Mucosa of descending colon (tissue), 3 donors: ENCODE data around the gene FAM240A. TPM values are rescaled to one million over a fixed set of nuclear protein-coding genes. Genes with fewer than 3 reads are reported as not detected.
A peak's percentile ranks its signal among the peaks of the same experiment; 100 is the strongest.

Source experiments
- ATAC-seq: fragments of 200-7000 bp; cut with Tn5 transposase; one replicate; pipeline ENCODE4 v1.9.1; 2020; ENCODE audit warnings: mild to moderate bottlenecking, moderate library complexity
- DNase-seq, 3 donors: peaks; one replicate each; pipeline ENCODE4 v3.0.0-alpha.2; 2020
- H3K36me3 ChIP-seq: fragments of 200-600 bp; one replicate; pipeline ENCODE4 v1.8.0; 2021; ENCODE audit warnings: low read depth, mild to moderate bottlenecking
- H3K4me1 ChIP-seq: fragments of 200-600 bp; one replicate; pipeline ENCODE4 v1.8.0; 2021; ENCODE audit warnings: low read depth, mild to moderate bottlenecking
- H3K4me3 ChIP-seq: fragments of 200-600 bp; one replicate; pipeline ENCODE4 v1.8.0; 2021; ENCODE audit warnings: mild to moderate bottlenecking
- H3K9me3 ChIP-seq: fragments of 200-600 bp; one replicate; pipeline ENCODE4 v1.8.0; 2021; ENCODE audit warnings: mild to moderate bottlenecking
- intact Hi-C, 2 donors: fragments of 100-400 bp; cut with DNase I in 1 of 2; cut with micrococcal nuclease in 1 of 2; formaldehyde crosslinking; loops; one replicate each; pipeline versions ENCODE4 v1.11.0 to v1.11.1; 2022; cut with DNase I, micrococcal nuclease
- total RNA-seq, 3 donors: library from RNA; stranded (reverse); fragmentation: NEBNext Ultra II Directional in 2 of 3; extraction: Animal tissue kit (Norgen Biotek cat#: 25700) in 2 of 3; gene quantifications; one replicate each; pipeline versions ENCODE4 v1.2.1 to v1.2.4, GENCODE V29; 2021 to 2023
- TF ChIP-seq, protein P1 (sequence below): fragments of 200-600 bp; IDR thresholded peaks from one replicate; pipeline ENCODE4 v1.8.0; 2022; ENCODE audit warnings: antibody characterized with exemption, mild to moderate bottlenecking
- donor health status: DM: no; HTN: no; CAD: no; lungs with moderate emphysema.
- donor health status: DM: no; HTN: no; CAD: no.
- donor health status: DM: no; HTN: yes; CAD: no.

FAM240A gene
- total RNA-seq, 3 donors from 2014 or later = not detected

DNA sequence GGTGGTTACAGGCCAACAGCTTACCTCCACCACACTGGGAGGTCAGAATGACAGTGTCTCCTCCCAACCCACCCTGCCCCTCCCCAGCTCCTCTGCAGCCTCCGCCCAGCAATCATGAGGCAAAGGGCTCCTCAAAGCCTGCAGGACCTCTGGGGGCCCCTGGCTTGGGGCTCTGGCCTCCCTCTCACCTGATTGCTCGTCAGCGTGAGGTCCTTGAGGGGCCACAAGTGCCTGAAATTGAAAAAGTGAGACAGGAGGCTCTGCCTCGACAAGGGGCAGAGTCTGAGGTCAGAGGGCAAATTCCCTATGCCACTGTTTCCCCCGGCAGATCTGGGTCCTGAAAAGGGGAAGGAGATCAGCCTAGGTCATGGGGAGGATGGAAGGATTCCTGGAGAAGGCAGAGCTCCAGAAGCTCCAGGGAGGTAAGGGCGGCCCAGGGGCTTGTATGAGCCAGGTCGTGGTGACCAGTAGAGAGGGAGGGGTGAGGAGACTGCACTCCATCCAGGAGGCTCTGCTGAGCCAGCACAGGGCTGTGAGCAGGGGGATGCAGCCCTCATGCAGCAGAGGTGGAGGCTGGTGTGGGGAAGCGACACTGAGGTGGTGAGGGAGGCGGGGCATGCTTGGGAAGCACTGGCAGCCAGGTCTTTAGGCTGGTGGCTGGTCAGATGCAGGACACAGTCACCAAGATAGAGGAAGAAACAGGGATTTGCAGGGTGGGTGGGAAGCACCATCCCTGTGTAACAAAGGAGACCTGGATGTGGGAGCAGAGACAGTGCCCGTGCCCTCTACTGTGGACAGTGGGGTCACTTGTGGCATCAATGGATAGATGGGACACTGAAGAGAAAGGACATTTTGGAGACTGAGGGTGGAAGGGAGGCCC, 61.1 kb downstream of the FAM240A start:
- TF ChIP-seq, protein P1, sequence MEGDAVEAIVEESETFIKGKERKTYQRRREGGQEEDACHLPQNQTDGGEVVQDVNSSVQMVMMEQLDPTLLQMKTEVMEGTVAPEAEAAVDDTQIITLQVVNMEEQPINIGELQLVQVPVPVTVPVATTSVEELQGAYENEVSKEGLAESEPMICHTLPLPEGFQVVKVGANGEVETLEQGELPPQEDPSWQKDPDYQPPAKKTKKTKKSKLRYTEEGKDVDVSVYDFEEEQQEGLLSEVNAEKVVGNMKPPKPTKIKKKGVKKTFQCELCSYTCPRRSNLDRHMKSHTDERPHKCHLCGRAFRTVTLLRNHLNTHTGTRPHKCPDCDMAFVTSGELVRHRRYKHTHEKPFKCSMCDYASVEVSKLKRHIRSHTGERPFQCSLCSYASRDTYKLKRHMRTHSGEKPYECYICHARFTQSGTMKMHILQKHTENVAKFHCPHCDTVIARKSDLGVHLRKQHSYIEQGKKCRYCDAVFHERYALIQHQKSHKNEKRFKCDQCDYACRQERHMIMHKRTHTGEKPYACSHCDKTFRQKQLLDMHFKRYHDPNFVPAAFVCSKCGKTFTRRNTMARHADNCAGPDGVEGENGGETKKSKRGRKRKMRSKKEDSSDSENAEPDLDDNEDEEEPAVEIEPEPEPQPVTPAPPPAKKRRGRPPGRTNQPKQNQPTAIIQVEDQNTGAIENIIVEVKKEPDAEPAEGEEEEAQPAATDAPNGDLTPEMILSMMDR = no peak
- Histone ChIP-seq H3K4me1 (no peaks in the 10 kb centered on the region), H3K36me3 (no peaks in the 10 kb centered on the region), H3K4me3 (no peak overlapping the region), H3K9me3 (no peaks in the 10 kb centered on the region)
- intact Hi-C loops = no loop called here
- ATAC-seq (no peak), DNase-seq (peak in 1 of 3 donors; percentile 27)

DNA sequence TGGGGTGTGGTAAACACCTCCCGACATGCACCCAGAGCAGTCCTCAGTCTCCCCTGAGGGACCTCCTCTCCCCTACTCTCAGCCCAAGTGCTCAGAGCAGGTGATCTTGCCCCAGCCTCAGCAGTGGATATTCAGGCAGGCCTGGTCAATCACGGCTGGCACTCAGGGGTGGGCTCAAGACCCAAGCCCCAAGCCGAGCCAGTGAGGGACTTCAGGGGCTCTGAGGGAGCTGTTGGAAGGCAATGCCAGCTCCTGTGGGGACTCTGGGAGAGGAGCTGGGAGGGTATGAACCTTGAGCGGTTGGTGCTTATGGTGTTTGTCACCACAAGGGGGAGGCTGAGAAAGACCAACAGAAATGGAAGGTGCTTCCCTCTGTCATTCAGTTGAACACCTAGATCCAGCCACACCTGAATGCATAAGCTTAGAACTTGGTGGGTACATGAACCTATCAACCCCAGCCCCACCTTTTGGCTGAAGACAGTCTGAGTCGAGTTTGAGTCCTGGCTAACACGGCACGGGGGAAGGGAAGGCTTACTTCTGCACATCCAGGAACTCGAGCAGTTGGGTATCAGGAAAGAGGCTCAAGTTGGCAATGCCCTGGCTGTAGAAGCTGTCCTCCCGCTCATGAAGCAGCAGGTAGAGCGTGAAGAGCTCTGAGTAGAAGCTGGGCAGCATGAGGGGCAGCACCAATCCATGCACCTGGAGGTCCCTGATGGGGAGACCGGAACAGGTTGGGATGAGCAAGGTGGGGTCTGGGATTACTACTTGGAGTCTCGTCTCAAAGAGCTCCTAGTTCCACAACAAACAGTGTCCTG, 61.9 kb downstream of the FAM240A start:
- no peaks in the 10 kb centered on the region for H3K36me3 ChIP-seq
- TF ChIP-seq, protein P1 = no peak
- DNase-seq (peak in 1 of 3 donors; percentile 19), ATAC-seq (no peak)
- H3K4me1 ChIP-seq = no peaks in the 10 kb centered on the region
- no peak overlapping the region for H3K4me3 ChIP-seq
- intact Hi-C loops = no loop called here
- H3K9me3 ChIP-seq = no peaks in the 10 kb centered on the region

DNA sequence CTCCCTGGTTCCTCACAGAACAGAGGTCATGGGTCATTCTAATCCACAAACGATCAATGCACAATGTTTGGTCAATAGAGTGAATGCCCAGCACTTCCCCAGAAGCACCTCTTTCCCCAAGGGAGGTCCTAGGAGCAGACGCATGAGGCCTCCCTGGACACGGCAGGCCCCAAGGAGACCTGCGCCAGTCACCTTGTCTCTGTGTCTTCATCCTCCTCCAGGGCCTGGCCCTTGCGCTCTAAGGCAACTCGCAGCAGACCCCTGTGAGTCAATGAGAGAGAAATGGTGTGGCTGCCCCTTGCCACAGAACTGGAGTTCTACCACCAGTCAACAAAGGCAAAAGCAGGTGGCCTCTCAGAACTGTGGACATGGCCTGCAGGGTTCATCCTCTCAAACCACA, 63.1 kb downstream of the FAM240A start:
- no peak for ATAC-seq
- peak in 1 of 3 donors; percentile 21 for DNase-seq
- H3K9me3 ChIP-seq = no peaks in the 10 kb centered on the region
- H3K4me1 ChIP-seq = no peaks in the 10 kb centered on the region
- intact Hi-C loops = no loop called here
- H3K4me3 ChIP-seq = no peak overlapping the region
- TF ChIP-seq, protein P1 = no peak
- H3K36me3 ChIP-seq = no peaks in the 10 kb centered on the region

Other genes starting within 250 kb of the FAM240A start
- 1 to 10 TPM; 1.9 to 3.4 (median 2.4) TPM for gene CCR5, start 241.6 kb upstream of the FAM240A start, total RNA-seq
- gene CCRL2, start 205.3 kb upstream of the FAM240A start, total RNA-seq = 10 to 100 TPM; 10.2 to 23.3 (median 15.7) TPM
- gene LTF, start 147.6 kb upstream of the FAM240A start, total RNA-seq = 1 to 10 TPM; 1.2 to 1.4 (median 1.2) TPM
- gene RTP3, start 114.5 kb upstream of the FAM240A start, total RNA-seq = not detected
- gene LRRC2, start 46.2 kb upstream of the FAM240A start, total RNA-seq = 1 to 10 TPM; 1.8 to 2.8 (median 2.5) TPM
- gene ALS2CL, start 81.2 kb downstream of the FAM240A start, total RNA-seq = 10 to 100 TPM; 28.5 to 68.1 (median 43.7) TPM
- 1 to 10 TPM in 1 of 3 donors, under 1 TPM in 1, not detected in 1; 0.23 to 1.1 TPM for gene TMIE, start 88.9 kb downstream of the FAM240A start, total RNA-seq
- gene PRSS50, start 105.3 kb downstream of the FAM240A start, total RNA-seq = under 1 TPM in 1 of 3 donors, not detected in 2; 0.16 TPM